ENCODE data around the gene PKP3.
"Not testable (repeated sequence)": the region's sequence is repeated elsewhere in the genome, so short reads cannot be mapped to it uniquely, and the experiment has no call there.

PKP3 gene

GRCh38 chr11:379205-380094 is 14.6 kb upstream of the PKP3 start:
- no peak for DNase-seq

DNA sequence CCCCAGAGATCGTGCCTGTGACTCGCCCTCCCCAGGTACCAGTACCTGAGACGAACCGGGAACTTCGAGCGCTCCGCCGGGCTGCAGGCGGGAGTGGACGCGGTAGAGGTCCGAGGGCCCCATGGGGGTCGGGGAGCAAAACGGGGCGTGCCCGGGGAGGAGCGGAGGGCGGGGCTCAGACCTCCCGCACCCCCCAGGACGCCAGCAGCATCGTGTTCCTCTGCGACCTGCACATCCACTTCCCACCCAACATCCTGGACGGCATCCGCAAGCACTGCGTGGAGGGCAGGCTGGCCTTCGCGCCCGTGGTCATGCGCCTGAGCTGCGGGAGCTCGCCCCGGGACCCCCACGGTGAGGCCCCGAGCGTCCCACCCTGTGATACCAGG is 13.9 kb upstream of the PKP3 start:
- no peak for DNase-seq

DNA sequence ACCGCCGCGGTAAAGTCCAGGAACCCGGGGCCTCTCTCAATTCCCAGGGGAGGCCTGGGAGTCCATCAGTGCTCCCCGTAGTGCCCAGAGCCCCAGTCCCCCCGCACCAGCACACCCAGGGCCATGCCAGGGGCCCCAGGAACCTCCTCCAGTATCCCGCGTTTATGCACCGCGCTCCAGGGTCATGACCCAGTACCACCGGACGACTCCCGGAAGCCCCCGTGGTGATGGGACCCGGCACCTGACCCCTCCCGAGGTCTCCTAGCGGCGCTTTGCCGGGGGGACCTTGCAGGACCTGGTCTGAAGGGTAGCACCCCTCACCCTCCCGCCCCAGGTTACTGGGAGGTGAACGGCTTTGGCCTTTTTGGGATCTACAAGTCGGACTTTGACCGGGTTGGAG is 13.5 kb upstream of the PKP3 start:
- DNase-seq = no peak

GRCh38 chr11:380996-381395 is 13.0 kb upstream of the PKP3 start:
- DNase-seq = no peak

DNA sequence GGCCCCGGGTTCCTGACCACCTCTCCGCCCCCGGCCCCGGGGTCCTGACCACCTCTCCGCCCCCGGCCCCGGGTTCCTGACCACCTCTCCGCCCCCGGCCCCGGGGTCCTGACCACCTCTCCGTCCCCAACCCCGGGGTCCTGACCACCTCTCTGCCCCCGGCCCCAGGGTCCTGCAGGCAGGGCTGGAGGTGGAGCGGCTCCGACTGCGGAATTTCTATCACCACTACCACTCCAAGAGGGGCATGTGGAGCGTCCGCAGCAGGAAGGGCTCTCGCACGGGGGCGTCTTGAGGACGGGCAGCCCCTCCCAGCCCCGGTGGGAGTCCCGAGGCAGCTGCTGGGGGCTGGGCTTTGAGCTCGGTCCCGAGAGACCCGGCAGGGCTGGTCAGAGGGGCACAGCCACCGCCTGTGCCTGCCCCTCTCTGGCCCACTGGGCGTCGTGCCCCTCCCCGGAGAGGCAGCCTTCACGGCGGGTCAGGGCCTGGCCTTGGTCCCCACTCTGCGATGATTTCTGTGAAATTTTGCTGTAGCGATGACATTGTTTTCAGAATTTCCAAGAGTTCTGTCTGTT is 12.4 kb upstream of the PKP3 start:
- no peak for DNase-seq

DNA sequence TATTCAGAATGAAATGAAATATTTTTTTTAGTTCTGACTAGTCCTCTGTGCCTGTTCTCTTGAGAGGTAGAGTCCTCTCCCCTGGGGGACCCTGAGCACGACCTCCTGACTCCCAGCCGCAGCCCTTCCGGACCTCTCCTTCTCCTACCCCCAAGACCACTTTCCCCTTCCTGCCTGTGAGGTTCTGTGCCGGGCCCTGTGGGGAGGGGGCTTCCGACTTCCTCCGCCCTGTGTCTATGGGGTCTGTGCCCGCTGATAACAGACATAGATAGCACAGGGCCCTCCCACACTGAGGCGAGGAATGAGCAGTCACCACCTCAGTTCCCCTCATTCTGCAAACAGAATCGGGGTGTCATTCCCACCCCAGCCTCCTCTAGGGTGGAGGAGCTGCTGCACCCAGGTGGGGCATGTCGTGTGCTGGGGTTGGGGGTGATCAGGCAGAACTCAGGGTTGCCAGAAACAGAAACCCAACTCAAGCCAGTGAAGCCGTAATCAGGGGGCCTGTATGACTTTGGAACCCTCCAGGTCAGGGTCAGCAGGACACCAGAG is 11.9 kb upstream of the PKP3 start:
- no peak for DNase-seq

GRCh38 chr11:383431-383830 is 10.6 kb upstream of the PKP3 start:
- DNase-seq = no peak

- DNase-seq = no peak
These were observed 9.5 kb upstream of the PKP3 start for GRCh38 chr11:384511-384910.

DNA sequence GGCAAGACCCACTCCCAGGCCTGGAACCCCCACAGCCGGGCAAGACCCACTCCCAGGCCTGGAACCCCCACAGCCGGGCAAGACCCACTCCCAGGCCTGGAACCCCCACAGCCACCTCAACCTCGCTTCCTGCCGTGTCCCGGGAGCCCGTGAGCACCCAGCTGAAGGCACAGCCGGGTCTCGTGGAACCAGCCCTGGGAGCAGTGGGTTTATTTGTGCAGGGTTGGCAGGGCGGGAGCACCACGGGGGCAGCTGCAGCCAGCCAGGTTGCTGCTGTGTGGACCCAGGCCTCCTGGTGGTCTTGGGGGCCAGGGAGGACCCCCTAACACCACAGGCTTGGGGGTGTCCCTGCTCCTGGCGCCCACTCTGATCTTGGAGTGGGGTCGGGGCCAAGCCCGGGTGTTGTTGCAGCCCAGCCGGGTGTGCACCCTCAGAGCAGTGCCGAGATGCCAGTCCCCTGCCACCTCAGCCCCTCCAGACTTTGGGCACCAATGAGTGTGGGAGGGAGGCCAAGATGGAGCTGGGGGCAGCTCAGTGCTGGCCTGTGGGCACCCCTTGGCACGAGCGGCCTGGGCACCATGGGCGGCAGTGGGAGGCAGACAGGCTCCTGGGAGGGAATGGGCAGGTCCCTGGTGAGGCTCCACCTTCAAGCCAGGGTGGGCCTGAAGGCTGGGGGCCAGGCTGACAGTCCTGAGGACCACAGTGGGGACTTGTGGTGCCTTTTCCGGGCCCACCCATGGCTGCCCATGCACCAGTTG is 8.2 kb upstream of the PKP3 start:
- no peak for DNase-seq

DNA sequence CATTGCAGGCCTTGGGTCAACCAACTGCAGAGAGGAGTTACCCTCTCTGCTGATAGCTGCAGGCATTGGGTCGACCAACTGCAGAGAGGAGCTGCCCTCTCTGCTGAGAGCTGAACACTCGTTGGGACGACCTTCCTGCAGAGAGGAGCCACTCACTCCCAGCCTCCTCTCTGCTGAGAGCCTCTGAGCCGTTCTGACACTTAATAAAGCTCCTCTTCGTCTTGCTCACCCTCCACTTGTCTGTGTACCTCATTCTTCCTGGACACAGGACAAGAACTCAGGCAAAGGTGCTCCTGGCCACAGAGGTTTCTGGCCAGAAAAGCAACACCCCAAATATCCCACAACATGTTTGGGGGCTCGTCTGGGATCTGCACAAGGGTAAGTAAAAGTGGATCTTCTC is 7.5 kb upstream of the PKP3 start:
- no peak for DNase-seq

GRCh38 chr11:387193-387793 is 6.7 kb upstream of the PKP3 start:
- DNase-seq = no peak

- DNase-seq = not testable (repeated sequence)
These were observed 4.6 kb upstream of the PKP3 start for GRCh38 chr11:389369-389768.

DNA sequence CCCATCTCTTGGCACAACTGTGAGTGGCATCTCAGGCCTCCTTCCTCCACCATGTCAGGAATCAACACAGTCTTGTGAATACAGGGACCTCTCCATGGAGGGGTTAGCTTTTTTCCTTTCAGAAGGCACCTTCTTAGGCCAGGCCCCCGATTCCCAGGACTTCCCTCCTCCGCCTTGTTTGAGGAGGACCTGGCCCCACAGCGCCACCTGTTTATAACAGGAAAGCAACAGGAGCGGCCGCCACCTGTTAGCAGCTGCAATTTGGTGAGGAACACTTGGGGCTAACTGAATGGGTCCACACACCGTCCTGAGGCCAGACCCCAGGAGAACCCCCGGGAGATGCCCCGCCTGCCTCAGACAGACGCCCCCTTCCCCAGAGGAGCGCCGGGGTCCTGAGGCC is 3.8 kb upstream of the PKP3 start:
- DNase-seq = no peak

DNA sequence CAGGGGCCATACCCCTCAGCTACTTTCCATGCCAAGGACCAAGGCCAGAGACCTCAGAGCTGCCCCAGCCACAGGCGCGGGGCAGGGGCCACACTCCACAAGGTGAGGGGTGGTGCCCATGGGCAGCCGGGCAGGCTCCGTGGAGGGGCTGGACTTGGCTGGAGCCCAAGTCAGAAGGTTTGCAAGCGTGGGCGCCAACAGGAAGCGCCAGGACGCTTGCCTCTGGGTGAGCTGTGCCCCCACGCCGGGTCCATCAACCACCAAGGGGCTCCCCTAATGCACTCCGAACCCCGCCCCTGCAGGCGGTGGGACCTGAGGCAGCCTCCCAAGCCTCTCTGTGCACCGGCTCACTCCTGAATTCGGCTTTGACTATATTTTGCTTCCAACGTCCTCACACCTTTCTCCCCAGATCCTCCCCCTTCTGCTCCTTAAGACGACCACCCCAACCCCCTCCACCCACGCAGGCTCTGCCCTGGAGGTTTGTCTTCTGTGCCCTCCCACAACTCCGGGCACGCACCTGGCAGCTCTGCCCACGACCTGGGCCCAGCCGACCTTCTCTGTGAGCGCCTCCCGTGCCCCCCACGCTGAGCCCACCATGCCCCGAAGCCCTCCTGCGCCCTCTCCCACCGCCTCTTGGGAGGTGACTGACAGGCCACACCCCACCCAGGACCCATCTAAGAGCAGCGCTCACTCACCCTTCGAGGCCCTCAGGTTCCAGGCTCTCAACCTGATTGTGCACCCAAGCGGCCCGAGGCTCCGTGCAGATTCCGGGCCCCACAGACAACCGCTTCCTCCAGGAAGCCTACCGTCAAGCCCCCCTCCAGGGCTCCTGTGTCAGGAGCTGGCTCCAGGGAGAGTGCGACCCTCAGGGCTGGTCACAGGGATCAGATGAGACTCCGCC is 2.6 kb upstream of the PKP3 start:
- DNase-seq = no peak

DNA sequence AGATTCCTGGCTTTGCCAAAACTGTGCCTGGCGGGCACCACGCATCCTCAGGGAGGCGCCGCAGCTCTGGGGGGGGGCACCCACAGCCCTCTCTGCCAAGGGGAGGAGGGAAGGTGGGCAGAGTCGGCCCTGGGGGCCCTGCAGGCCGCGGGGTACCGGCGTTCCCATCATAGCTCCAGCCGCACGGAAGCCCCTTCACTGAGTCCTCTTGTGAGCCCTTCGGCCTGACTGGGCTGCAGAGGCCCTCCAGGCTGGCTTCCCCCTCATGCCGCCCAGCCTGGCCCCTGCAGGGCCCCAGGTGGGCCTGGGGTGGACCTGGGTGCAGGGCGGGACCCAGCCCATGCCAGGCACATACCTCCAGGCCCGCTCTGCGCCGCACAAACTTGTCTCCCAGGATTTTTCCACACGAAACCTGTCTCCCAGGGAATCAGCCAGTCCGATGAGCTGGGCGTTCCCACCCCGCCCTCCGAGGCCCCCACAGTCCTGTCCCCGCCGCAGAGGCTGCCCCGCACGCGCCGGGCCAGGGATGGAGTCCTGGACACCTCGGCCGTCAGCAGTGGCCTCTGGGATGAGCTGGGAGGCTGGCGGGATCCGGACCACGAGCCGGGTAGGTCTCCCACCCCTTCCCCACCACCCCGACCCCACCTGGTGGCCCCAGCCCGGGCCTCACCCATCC is 1.8 kb upstream of the PKP3 start:
- DNase-seq = no peak

GRCh38 chr11:393219-394033 is 583 bp upstream of the PKP3 start:
- DNase-seq = no peak

GRCh38 chr11:394858-395655 is 1.0 kb downstream of the PKP3 start:
- DNase-seq = no peak

DNA sequence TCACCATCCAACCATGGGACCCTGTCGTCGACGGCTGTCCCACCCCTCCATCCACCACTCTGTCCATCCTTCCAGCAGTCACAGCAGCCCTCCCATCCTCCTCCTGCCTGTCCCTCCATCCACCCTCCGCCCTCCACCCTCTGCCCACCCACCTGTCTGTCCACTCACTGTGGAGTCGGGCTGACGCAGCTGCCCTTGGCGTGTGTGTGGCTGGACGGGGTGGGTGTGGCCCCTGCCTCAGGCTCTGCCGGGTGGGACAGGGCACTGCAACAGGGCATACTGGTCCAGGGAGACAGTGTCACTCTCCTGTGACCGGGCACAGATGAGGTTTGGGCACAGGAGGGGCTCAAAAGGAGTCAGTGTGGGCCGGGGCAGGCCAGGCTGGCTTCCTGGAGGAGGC is 1.9 kb downstream of the PKP3 start:
- DNase-seq = no peak

DNA sequence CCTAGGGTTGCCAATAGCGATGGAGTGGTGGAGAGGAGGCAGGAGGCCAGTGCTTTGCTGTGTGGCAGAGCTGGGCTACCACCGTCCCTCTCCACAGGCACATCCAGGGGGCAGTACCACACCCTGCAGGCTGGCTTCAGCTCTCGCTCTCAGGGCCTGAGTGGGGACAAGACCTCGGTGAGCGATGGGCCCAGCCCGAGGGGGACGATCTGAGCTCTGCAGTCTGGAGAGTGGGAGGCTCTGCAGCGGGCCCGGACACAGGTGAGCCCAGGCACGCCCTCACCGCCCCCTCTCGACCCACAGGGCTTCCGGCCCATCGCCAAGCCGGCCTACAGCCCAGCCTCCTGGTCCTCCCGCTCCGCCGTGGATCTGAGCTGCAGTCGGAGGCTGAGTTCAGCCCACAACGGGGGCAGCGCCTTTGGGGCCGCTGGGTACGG is 2.5 kb downstream of the PKP3 start:
- no peak for DNase-seq
